ENCODE results near the gene RABAC1. TPM values are rescaled to one million over a fixed set of nuclear protein-coding genes. Genes with fewer than 3 reads are reported as not detected.

Gene RABAC1
- total and polyA plus RNA-seq, 9 of the 15 experiments (the other 6 are each of a cell fraction or from before 2014, with no cell fraction given), result 2.4 to 28.1 (median 9.3) TPM

GRCh38 chr19:41997121-41997850, 38.2 kb upstream of the RABAC1 start (continued):
- no peak for TF ChIP-seq KAT7 (CRISPR knock-in tag; IDR thresholded peaks at IDR 0.05; ENCODE audit: borderline replicate concordance)
- TF ChIP-seq, protein P1, sequence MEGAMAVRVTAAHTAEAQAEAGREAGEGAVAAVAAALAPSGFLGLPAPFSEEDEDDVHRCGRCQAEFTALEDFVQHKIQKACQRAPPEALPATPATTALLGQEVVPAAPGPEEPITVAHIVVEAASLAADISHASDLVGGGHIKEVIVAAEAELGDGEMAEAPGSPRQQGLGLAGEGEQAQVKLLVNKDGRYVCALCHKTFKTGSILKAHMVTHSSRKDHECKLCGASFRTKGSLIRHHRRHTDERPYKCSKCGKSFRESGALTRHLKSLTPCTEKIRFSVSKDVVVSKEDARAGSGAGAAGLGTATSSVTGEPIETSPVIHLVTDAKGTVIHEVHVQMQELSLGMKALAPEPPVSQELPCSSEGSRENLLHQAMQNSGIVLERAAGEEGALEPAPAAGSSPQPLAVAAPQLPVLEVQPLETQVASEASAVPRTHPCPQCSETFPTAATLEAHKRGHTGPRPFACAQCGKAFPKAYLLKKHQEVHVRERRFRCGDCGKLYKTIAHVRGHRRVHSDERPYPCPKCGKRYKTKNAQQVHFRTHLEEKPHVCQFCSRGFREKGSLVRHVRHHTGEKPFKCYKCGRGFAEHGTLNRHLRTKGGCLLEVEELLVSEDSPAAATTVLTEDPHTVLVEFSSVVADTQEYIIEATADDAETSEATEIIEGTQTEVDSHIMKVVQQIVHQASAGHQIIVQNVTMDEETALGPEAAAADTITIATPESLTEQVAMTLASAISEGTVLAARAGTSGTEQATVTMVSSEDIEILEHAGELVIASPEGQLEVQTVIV (CRISPR knock-in tag; IDR thresholded peaks at IDR 0.05; ENCODE audit: borderline replicate concordance), result no peak
- TF ChIP-seq, protein P2, sequence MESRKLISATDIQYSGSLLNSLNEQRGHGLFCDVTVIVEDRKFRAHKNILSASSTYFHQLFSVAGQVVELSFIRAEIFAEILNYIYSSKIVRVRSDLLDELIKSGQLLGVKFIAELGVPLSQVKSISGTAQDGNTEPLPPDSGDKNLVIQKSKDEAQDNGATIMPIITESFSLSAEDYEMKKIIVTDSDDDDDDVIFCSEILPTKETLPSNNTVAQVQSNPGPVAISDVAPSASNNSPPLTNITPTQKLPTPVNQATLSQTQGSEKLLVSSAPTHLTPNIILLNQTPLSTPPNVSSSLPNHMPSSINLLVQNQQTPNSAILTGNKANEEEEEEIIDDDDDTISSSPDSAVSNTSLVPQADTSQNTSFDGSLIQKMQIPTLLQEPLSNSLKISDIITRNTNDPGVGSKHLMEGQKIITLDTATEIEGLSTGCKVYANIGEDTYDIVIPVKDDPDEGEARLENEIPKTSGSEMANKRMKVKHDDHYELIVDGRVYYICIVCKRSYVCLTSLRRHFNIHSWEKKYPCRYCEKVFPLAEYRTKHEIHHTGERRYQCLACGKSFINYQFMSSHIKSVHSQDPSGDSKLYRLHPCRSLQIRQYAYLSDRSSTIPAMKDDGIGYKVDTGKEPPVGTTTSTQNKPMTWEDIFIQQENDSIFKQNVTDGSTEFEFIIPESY (CRISPR knock-in tag; IDR thresholded peaks at IDR 0.05), result no peak
- 0 out of 4 replicates have a peak, but pooled peaks of 1 of the 2 experiments have one; percentile 14 for TF ChIP-seq SIN3A (IDR thresholded peaks at IDR 0.05; ENCODE audit: borderline replicate concordance in 2 of 2, control insufficient read depth in 1 of 2, low read depth in 2 of 2, low read length in 2 of 2)
- TF ChIP-seq ZNF140 (CRISPR knock-in tag; IDR thresholded peaks at IDR 0.05), result no peak
- 0 out of 2 replicates have a peak, but pooled peaks have one; percentile 56 for TF ChIP-seq NR3C1 (CRISPR knock-in tag; IDR thresholded peaks at IDR 0.05)
- peak; percentile 58 for TF ChIP-seq ZFP36 (IDR thresholded peaks at IDR 0.05; ENCODE audit: low read depth, low read length, partially characterized antibody)
- TF ChIP-seq ZNF766 (CRISPR knock-in tag; conservative IDR thresholded peaks at IDR 0.05), result peak; percentile 62
- TF ChIP-seq, protein P3, sequence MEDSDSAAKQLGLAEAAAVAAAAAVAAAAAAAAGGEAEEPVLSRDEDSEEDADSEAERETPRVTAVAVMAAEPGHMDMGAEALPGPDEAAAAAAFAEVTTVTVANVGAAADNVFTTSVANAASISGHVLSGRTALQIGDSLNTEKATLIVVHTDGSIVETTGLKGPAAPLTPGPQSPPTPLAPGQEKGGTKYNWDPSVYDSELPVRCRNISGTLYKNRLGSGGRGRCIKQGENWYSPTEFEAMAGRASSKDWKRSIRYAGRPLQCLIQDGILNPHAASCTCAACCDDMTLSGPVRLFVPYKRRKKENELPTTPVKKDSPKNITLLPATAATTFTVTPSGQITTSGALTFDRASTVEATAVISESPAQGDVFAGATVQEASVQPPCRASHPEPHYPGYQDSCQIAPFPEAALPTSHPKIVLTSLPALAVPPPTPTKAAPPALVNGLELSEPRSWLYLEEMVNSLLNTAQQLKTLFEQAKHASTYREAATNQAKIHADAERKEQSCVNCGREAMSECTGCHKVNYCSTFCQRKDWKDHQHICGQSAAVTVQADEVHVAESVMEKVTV (CRISPR knock-in tag; IDR thresholded peaks at IDR 0.05), result no peak
- no peak for TF ChIP-seq ZBTB5 (IDR thresholded peaks at IDR 0.05)
- TF ChIP-seq RCOR1 (IDR thresholded peaks at IDR 0.05; ENCODE audit: borderline replicate concordance in 1 of 2, low read depth in 2 of 2, low read length in 2 of 2), result 0 out of 4 replicates have a peak, but pooled peaks of 1 of the 2 experiments have one; percentile 58
- TF ChIP-seq SUPT5H (IDR thresholded peaks at IDR 0.05), result no peak
- no peak for TF ChIP-seq ZNF217 (CRISPR knock-in tag; IDR thresholded peaks at IDR 0.05)
- TF ChIP-seq WHSC1 (IDR thresholded peaks at IDR 0.05; ENCODE audit: low read length), result no peak
- TF ChIP-seq NCOA2 (IDR thresholded peaks at IDR 0.05; ENCODE audit: partially characterized antibody in 2 of 2), result no peak
- TF ChIP-seq, protein P4, sequence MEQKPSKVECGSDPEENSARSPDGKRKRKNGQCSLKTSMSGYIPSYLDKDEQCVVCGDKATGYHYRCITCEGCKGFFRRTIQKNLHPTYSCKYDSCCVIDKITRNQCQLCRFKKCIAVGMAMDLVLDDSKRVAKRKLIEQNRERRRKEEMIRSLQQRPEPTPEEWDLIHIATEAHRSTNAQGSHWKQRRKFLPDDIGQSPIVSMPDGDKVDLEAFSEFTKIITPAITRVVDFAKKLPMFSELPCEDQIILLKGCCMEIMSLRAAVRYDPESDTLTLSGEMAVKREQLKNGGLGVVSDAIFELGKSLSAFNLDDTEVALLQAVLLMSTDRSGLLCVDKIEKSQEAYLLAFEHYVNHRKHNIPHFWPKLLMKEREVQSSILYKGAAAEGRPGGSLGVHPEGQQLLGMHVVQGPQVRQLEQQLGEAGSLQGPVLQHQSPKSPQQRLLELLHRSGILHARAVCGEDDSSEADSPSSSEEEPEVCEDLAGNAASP (IDR thresholded peaks at IDR 0.05), result no peak
- TF ChIP-seq POLR3A (IDR thresholded peaks at IDR 0.05; ENCODE audit: borderline replicate concordance, extremely low read depth, insufficient read depth, insufficient read length), result no peak
